Measurements from ENCODE around the gene MELTF. TPM values are rescaled to one million over a fixed set of nuclear protein-coding genes. Genes with fewer than 3 reads are reported as not detected.

The MELTF gene
- polyA plus RNA-seq, 2 of the 4 experiments (the other 2 are of a cell fraction): 10.5 to 23.4 TPM

GRCh38 chr3:197011780-197012539, 17.7 kb downstream of the MELTF start:
- Histone ChIP-seq H3K9me3 (no peaks in the 10 kb centered on the region), H3K4me2 (no peak overlapping the region), H3K4me3 (no peak overlapping the region), H3K4me1 (no peaks in the 10 kb centered on the region), H3K27ac (no peak overlapping the region)
- no peak for FAIRE-seq
- TF ChIP-seq KDM5A (IDR thresholded peaks at IDR 0.05) (no peak), RNF2 (IDR thresholded peaks at IDR 0.05; ENCODE audit: borderline replicate concordance, low read depth) (no peak), EP300 (IDR thresholded peaks at IDR 0.05) (no peak), NFE2L2 (conservative IDR thresholded peaks at IDR 0.05; ENCODE audit: low read length) (no peak), HOXB5 (CRISPR knock-in tag; IDR thresholded peaks at IDR 0.05) (no peak), ESRRA (IDR thresholded peaks at IDR 0.05; ENCODE audit: borderline replicate concordance, low read length) (no peak)
- POLR2A ChIA-PET: no interaction called here
- no peak for DNase-seq (ENCODE audit: low read depth in 1 of 2, low spot score in 1 of 2)
- no peak for ATAC-seq
- 93% methylated on average over 18 of the region's 25 CpGs for WGBS (ENCODE audit: missing lambda C conversion rate)
- CTCF ChIA-PET: interaction anchor here (0.8 to 8.5 kb wide), 5 partner anchors 9 to 21 kb away, joined by 3 to 49 read pairs (median 4); partner anchors contain the start of gene MELTF

- CTCF ChIA-PET: interaction anchor here (0.7 to 8.5 kb wide), 5 partner anchors 9 to 506 kb away, joined by 3 to 49 read pairs (median 3); partner anchors contain the start of gene MELTF
- no peak for FAIRE-seq
Measured at GRCh38 chr3:197010556-197011351, 18.9 kb downstream of the MELTF start.

More at GRCh38 chr3:197010556-197011351, 18.9 kb downstream of the MELTF start:
- Histone ChIP-seq H3K4me2 (no peak overlapping the region), H3K9me3 (no peaks in the 10 kb centered on the region), H3K4me3 (no peak overlapping the region), H3K4me1 (no peaks in the 10 kb centered on the region), H3K27ac (no peak overlapping the region)
- ATAC-seq (no peak), DNase-seq (ENCODE audit: low read depth in 1 of 2, low spot score in 1 of 2) (no peak)
- no peak for TF ChIP-seq CHD2 (IDR thresholded peaks at IDR 0.05; ENCODE audit: low read length, partially characterized antibody)
- no peak for TF ChIP-seq ELK1 (IDR thresholded peaks at IDR 0.05; ENCODE audit: low read depth, low read length)
- no peak for TF ChIP-seq RARB (CRISPR knock-in tag; IDR thresholded peaks at IDR 0.05)
- TF ChIP-seq FOXS1 (CRISPR knock-in tag; IDR thresholded peaks at IDR 0.05): no peak
- no peak for TF ChIP-seq MAFK (IDR thresholded peaks at IDR 0.05; ENCODE audit: partially characterized antibody)
- no peak for TF ChIP-seq RFX5 (IDR thresholded peaks at IDR 0.05)
- no peak for TF ChIP-seq RNF2 (IDR thresholded peaks at IDR 0.05; ENCODE audit: borderline replicate concordance, low read depth)
- no peak for TF ChIP-seq FOSB (CRISPR knock-in tag; IDR thresholded peaks at IDR 0.05)
- TF ChIP-seq EHMT2 (IDR thresholded peaks at IDR 0.05; ENCODE audit: low read depth): no peak
- TF ChIP-seq USF2 (IDR thresholded peaks at IDR 0.05): no peak
- no peak for TF ChIP-seq ZC3H11A (IDR thresholded peaks at IDR 0.05)
- TF ChIP-seq BCL3 (IDR thresholded peaks at IDR 0.05): no peak
- no peak for TF ChIP-seq JUN (IDR thresholded peaks at IDR 0.05)
- no peak for TF ChIP-seq NPAS2 (CRISPR knock-in tag; IDR thresholded peaks at IDR 0.05; ENCODE audit: borderline replicate concordance)
- no peak for TF ChIP-seq PHF8 (IDR thresholded peaks at IDR 0.05; ENCODE audit: borderline replicate concordance, low read depth)
- no peak for TF ChIP-seq EP300 (IDR thresholded peaks at IDR 0.05)
- TF ChIP-seq CHD4 (IDR thresholded peaks at IDR 0.05; ENCODE audit: borderline replicate concordance): no peak
- no peak for TF ChIP-seq RCOR1 (IDR thresholded peaks at IDR 0.05; ENCODE audit: low read depth, low read length)
- POLR2A ChIA-PET: no interaction called here
- 79% methylated on average over 24 of the region's 30 CpGs for WGBS (ENCODE audit: missing lambda C conversion rate)

Measured in A549 (cell line).